Right kidney (tissue), 9 donors: ENCODE results near the gene PLCH1.

Source experiments
- DNase-seq: peaks from one replicate; pipeline ENCODE4 v3.0.0-alpha.2; 2016
- long read RNA-seq, 8 donors: transcript quantifications; one replicate each; lab custom pipeline, GENCODE V29; 2026

Gene PLCH1
- long read RNA-seq, donor 1, result 0 reads
- long read RNA-seq, donor 2, full-length matches to known transcripts, result 2 of 2 reads
- long read RNA-seq, donor 2, partial matches to known transcripts, result 0 of 2 reads
- long read RNA-seq, donor 2, other reads (novel, unspliced or antisense), result 0 of 2 reads
- long read RNA-seq, donor 3, result 0 reads
- long read RNA-seq, donor 4, result 0 reads
- long read RNA-seq, donor 5, result 0 reads
- long read RNA-seq, donor 6, result 0 reads
- long read RNA-seq, donor 7, result 0 reads
- long read RNA-seq, donor 8, full-length matches to known transcripts, result 1 of 1 reads
- long read RNA-seq, donor 8, partial matches to known transcripts, result 0 of 1 reads
- long read RNA-seq, donor 8, other reads (novel, unspliced or antisense), result 0 of 1 reads

GRCh38 chr3:155744626-155745324 lies at the start of gene PLCH1:
Gene PLCH1 (minus strand): TSS chr3:155745071. CDS start chr3:155704224, 40,847 bp downstream.
- peak; percentile 83 for DNase-seq

GRCh38 chr3:155792532-155792931 lies 47.7 kb upstream of the PLCH1 start:
- no peak for DNase-seq

GRCh38 chr3:155791190-155791589 lies 46.3 kb upstream of the PLCH1 start:
- no peak for DNase-seq

GRCh38 chr3:155790272-155790925 lies 45.5 kb upstream of the PLCH1 start:
- DNase-seq, result no peak

- no peak for DNase-seq
These were observed 40.9 kb upstream of the PLCH1 start for GRCh38 chr3:155785662-155786295.

GRCh38 chr3:155782390-155782953 lies 37.6 kb upstream of the PLCH1 start:
- no peak for DNase-seq

GRCh38 chr3:155780291-155780690 lies 35.4 kb upstream of the PLCH1 start:
- DNase-seq, result no peak

- no peak for DNase-seq
These were observed 33.6 kb upstream of the PLCH1 start for GRCh38 chr3:155778462-155778861.

- DNase-seq, result no peak
These were observed 27.9 kb upstream of the PLCH1 start for GRCh38 chr3:155772801-155773200.

GRCh38 chr3:155771126-155771525 lies 26.3 kb upstream of the PLCH1 start:
- no peak for DNase-seq

GRCh38 chr3:155766206-155766605 lies 21.3 kb upstream of the PLCH1 start:
- DNase-seq, result no peak

- DNase-seq, result no peak
These were observed 19.1 kb upstream of the PLCH1 start for GRCh38 chr3:155763870-155764463.

GRCh38 chr3:155760653-155761052 lies 15.8 kb upstream of the PLCH1 start:
- no peak for DNase-seq

- no peak for DNase-seq
These were observed 12.7 kb upstream of the PLCH1 start for GRCh38 chr3:155757577-155757976.

- no peak for DNase-seq
These were observed 8.3 kb upstream of the PLCH1 start for GRCh38 chr3:155753038-155753639.

- DNase-seq, result no peak
These were observed 3.9 kb upstream of the PLCH1 start for GRCh38 chr3:155748611-155749365.

GRCh38 chr3:155747946-155748290 lies 3.0 kb upstream of the PLCH1 start:
- DNase-seq, result no peak

- no peak for DNase-seq
These were observed 2.5 kb upstream of the PLCH1 start for GRCh38 chr3:155747286-155747945.

GRCh38 chr3:155746703-155747102 lies 1.8 kb upstream of the PLCH1 start:
- no peak for DNase-seq

GRCh38 chr3:155745795-155746550 lies 1.1 kb upstream of the PLCH1 start:
- peak; percentile 63 for DNase-seq
